Endometrial microvascular endothelial cells (primary cell): ENCODE data around the gene FURIN. TPM values are rescaled to one million over a fixed set of nuclear protein-coding genes. Genes with fewer than 3 reads are reported as not detected.
"Not testable (repeated sequence)": the region's sequence is repeated elsewhere in the genome, so short reads cannot be mapped to it uniquely, and the experiment has no call there.

Experiments used
- in situ Hi-C: cut with HindIII; loops from 2 replicates; pipeline ENCODE4 v1.10.0; 2017; ENCODE audit warnings: low sequenced_read_pairs, low pct_unique_long_range_greater_than_20kb; ENCODE audit errors: inconsistent ontology term
- total RNA-seq: library from RNA; depleted of rRNA; stranded (reverse); fragments of >200 nt; gene quantifications from one replicate; pipeline ENCODE4 v1.2.3, GENCODE V29; 2015; ENCODE audit errors: inconsistent ontology term

Gene FURIN
- total RNA-seq, 1 donor from 2014 or later = 156 TPM

- in situ Hi-C loops = not testable (repeated sequence)
Observed at GRCh38 chr15:90922712-90923322, 54.4 kb downstream of the FURIN start.

GRCh38 chr15:90924375-90924774 is 56.0 kb downstream of the FURIN start:
- in situ Hi-C loops = no loop called here

- in situ Hi-C loops = not testable (repeated sequence)
Observed at GRCh38 chr15:90926766-90927165, 58.4 kb downstream of the FURIN start.

GRCh38 chr15:90928106-90928505 is 59.7 kb downstream of the FURIN start:
- in situ Hi-C loops = not testable (repeated sequence)

- in situ Hi-C loops = no loop called here
Observed at GRCh38 chr15:90929246-90930019, 61.0 kb downstream of the FURIN start.

GRCh38 chr15:90930861-90931574 is 62.6 kb downstream of the FURIN start:
- in situ Hi-C loops = no loop called here

GRCh38 chr15:90931575-90931827 is 63.1 kb downstream of the FURIN start:
- in situ Hi-C loops = no loop called here

- in situ Hi-C loops = no loop called here
Observed at GRCh38 chr15:90931828-90932659, 63.7 kb downstream of the FURIN start, which contains the start of gene HDDC3. Gene HDDC3, minus strand, starts transcription at chr15:90932549. Its CDS starts 9 bp downstream, at chr15:90932540.

GRCh38 chr15:90932660-90932991 is 64.2 kb downstream of the FURIN start:
- in situ Hi-C loops = no loop called here

Other genes with a start within 250 kb of the FURIN start
- 11.8 TPM for gene BLM, start 151.2 kb upstream of the FURIN start, total RNA-seq
- gene FES, start 15.9 kb downstream of the FURIN start, total RNA-seq = 144 TPM
- 25.9 TPM for gene MAN2A2, start 34.7 kb downstream of the FURIN start, total RNA-seq
- gene HDDC3, start 64.0 kb downstream of the FURIN start, total RNA-seq = 49.6 TPM
- gene UNC45A, start 66.7 kb downstream of the FURIN start, total RNA-seq = 62.3 TPM
- 30.0 TPM for gene RCCD1, start 86.3 kb downstream of the FURIN start, total RNA-seq
- 230 TPM for gene PRC1, start 125.9 kb downstream of the FURIN start, total RNA-seq
- gene VPS33B, start 154.0 kb downstream of the FURIN start, total RNA-seq = 17.4 TPM
- gene SV2B, start 231.7 kb downstream of the FURIN start, total RNA-seq = not detected